GM08714 (cell line): ENCODE data around the gene TOM1L1.

Source experiments
- H3K4me3 ChIP-seq: fragments of 200-500 bp; sonication (Bioruptor generic); 2 replicates; pipeline ENCODE4 v1.5.1; 2014; ENCODE audit warnings: mild to moderate bottlenecking, low read length, inconsistent platforms
- ZNF274 ChIP-seq: IDR thresholded peaks from 2 replicates; pipeline ENCODE4 v1.6.1; 2012; ENCODE audit warnings: mild to moderate bottlenecking, low read depth, low read length

TOM1L1 gene

GRCh38 chr17:54907376-54907775 lies 6.7 kb downstream of the TOM1L1 start:
- TF ChIP-seq ZNF274: no peak
- H3K4me3 ChIP-seq: no peak overlapping the region

DNA sequence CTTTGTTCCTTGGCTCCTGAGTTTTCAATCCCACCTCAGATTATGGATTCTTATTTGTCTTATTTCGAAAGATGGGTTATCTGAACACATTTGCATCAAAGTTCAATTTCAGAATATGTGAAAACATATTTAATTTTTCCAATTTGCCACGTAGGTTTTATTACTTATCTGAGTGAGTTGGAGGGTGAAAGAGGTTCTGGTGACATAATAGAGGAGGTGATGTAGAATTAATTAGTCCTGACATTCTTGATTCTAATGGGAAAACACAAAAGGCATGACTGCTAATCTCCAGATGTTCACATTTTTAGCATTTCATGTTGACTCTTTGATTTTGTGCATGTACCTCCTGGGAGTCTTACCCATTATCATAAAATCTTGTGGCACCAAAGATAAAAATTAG lies 9.1 kb downstream of the TOM1L1 start:
- no peak overlapping the region for H3K4me3 ChIP-seq
- no peak for TF ChIP-seq ZNF274

DNA sequence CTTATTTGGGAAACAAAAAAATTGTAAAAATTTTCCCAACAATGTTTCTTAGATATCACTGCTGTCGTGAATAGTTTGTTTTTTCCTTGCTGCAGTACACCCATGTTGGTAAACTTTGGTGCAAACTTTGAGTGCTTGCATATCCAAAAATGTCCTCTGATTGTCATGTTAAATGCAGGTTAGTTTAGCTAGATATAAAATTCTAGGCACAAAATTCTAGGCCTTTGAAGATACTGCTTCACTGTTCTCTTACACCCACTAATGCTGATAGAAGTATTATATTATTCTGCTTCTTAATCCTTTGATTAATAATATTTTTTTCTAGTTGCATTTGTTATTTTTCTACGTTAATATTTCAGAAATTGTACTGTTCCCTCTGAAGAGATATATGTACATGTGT lies 16.1 kb downstream of the TOM1L1 start:
- no peak overlapping the region for H3K4me3 ChIP-seq
- no peak for TF ChIP-seq ZNF274

GRCh38 chr17:54919425-54919824 lies 18.8 kb downstream of the TOM1L1 start:
- no peak for TF ChIP-seq ZNF274
- H3K4me3 ChIP-seq: no peak overlapping the region

DNA sequence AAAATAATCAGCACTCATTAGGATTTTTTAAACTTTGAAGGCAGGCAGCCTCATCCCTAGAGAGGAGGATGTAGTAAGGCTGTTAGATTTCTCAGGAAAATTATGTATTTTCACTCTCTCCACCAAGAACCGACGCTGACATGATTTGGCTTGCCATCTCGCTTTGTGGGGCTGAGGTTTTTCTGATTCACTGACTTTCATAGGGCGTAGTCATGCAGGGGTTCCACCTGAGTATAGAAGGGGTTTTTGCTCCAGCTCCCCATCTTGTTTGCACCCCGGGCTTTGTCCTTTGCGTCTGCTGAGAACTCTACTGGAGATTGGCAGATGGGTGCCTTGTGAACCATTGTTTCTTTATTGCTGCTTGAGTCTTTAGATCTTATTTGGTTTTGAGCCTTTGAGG lies 20.2 kb downstream of the TOM1L1 start:
- H3K4me3 ChIP-seq: no peak overlapping the region
- no peak for TF ChIP-seq ZNF274

DNA sequence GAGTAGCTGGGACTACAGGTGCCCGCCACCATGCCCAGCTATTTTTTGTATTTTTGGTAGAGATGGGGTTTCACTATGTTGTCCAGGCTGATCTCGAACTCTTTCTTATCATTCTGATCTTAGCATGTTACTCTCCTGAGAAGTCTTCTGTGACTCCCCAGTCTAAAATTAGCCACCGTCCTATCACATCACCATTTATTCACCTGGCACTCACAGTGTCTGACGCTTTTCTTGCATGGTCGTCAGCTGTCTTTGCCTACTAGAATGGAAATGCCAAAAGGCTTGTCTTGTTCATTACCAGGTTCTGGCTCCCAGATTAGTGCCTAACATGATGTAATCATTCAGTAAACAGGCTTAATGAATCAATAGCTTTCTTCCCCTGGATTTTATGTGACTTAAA lies 23.8 kb downstream of the TOM1L1 start:
- no peak for TF ChIP-seq ZNF274
- H3K4me3 ChIP-seq: no peak overlapping the region

GRCh38 chr17:54927525-54927924 lies 26.9 kb downstream of the TOM1L1 start:
- H3K4me3 ChIP-seq: no peak overlapping the region

GRCh38 chr17:54932711-54933110 lies 32.1 kb downstream of the TOM1L1 start:
- TF ChIP-seq ZNF274: no peak
- no peak overlapping the region for H3K4me3 ChIP-seq

More at GRCh38 chr17:54927525-54927924, 26.9 kb downstream of the TOM1L1 start:
- no peak for TF ChIP-seq ZNF274

GRCh38 chr17:54933921-54934320 lies 33.3 kb downstream of the TOM1L1 start:
- no peak for TF ChIP-seq ZNF274

GRCh38 chr17:54935471-54935870 lies 34.8 kb downstream of the TOM1L1 start:
- no peak overlapping the region for H3K4me3 ChIP-seq
- no peak for TF ChIP-seq ZNF274

More at GRCh38 chr17:54933921-54934320, 33.3 kb downstream of the TOM1L1 start:
- no peak overlapping the region for H3K4me3 ChIP-seq

GRCh38 chr17:54937018-54937417 lies 36.4 kb downstream of the TOM1L1 start:
- no peak overlapping the region for H3K4me3 ChIP-seq
- TF ChIP-seq ZNF274: no peak

DNA sequence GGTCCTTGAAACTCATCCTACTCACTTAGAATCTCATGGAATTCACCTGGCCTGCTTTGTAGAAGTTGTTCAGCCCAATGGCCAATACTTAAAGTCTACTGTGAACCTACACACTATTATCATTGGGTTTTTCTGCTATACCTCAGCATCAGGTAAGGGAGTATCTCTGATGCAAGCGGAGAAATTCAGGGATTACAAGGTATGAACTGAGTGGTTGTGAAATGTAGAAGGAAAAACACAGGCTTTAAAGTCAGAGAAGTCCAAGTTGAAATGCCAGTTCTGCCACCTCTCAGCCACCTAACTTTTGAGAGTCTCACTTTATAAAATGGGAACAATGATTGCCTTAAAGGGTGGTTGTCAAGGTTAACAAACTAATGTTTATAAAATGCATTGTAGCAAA lies 36.8 kb downstream of the TOM1L1 start:
- no peak overlapping the region for H3K4me3 ChIP-seq
- TF ChIP-seq ZNF274: no peak

- TF ChIP-seq ZNF274: no peak
- H3K4me3 ChIP-seq: no peak overlapping the region
Observed at GRCh38 chr17:54941285-54941684, 40.6 kb downstream of the TOM1L1 start.

- no peak overlapping the region for H3K4me3 ChIP-seq
Observed at GRCh38 chr17:54944796-54945195, 44.1 kb downstream of the TOM1L1 start.

GRCh38 chr17:54945231-54945630 lies 44.6 kb downstream of the TOM1L1 start:
- H3K4me3 ChIP-seq: no peak overlapping the region
- TF ChIP-seq ZNF274: no peak

More at GRCh38 chr17:54944796-54945195, 44.1 kb downstream of the TOM1L1 start:
- TF ChIP-seq ZNF274: no peak

GRCh38 chr17:54945671-54946070 lies 45.0 kb downstream of the TOM1L1 start:
- H3K4me3 ChIP-seq: no peak overlapping the region
- no peak for TF ChIP-seq ZNF274
